Measurements from ENCODE around the gene DCAF5. TPM values are rescaled to one million over a fixed set of nuclear protein-coding genes. Genes with fewer than 3 reads are reported as not detected.

The DCAF5 gene
- total RNA-seq, 1 experiment from 2014 or later: 22.0 TPM

DNA sequence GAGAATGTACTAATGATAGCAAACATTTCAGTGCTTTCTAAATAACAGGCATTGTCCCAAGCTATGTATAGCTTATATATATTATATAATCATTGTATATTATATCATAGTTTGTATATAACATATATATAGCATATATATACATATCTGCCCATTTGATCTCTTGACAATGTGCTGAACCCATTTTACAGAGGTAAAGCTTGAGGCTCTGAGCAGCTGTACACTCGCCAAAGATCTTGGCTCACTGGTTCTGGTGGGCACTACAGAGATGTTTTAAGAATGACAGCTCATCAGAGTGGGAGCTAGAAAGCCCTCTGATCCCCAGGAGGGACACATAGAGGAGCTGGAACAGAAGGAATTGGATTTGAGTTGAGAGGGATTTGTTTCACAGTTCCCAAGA is 105.7 kb downstream of the DCAF5 start:
- TF ChIP-seq, protein P1, sequence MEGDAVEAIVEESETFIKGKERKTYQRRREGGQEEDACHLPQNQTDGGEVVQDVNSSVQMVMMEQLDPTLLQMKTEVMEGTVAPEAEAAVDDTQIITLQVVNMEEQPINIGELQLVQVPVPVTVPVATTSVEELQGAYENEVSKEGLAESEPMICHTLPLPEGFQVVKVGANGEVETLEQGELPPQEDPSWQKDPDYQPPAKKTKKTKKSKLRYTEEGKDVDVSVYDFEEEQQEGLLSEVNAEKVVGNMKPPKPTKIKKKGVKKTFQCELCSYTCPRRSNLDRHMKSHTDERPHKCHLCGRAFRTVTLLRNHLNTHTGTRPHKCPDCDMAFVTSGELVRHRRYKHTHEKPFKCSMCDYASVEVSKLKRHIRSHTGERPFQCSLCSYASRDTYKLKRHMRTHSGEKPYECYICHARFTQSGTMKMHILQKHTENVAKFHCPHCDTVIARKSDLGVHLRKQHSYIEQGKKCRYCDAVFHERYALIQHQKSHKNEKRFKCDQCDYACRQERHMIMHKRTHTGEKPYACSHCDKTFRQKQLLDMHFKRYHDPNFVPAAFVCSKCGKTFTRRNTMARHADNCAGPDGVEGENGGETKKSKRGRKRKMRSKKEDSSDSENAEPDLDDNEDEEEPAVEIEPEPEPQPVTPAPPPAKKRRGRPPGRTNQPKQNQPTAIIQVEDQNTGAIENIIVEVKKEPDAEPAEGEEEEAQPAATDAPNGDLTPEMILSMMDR (conservative IDR thresholded peaks at IDR 0.05; ENCODE audit: low read depth, low read length): no peak
- no peak for TF ChIP-seq EZH2 (IDR thresholded peaks at IDR 0.05; ENCODE audit: borderline replicate concordance, low read depth, low read length, poor library complexity, severe bottlenecking)
- POLR2A ChIA-PET (ENCODE audit: low non-redundant PET): no interaction called here
- intact Hi-C loops (cut with micrococcal nuclease; ENCODE audit: unreplicated experiment): no loop called here
- H3K27me3 ChIP-seq (replicated peaks; ENCODE audit: insufficient read depth, low read depth, low read length, poor library complexity): no peaks in the 10 kb centered on the region
- no TSS peak for BruUV-seq (replicated peaks)
- no peaks in the 10 kb centered on the region for H3K36me3 ChIP-seq (ENCODE audit: insufficient read depth, low read length, poor library complexity, severe bottlenecking)
- H3K4me3 ChIP-seq (ENCODE audit: low read depth, low read length, poor library complexity, severe bottlenecking): no peak overlapping the region
- H3K4me1 ChIP-seq (ENCODE audit: insufficient read depth, low read length, poor library complexity, severe bottlenecking): peaks cover 29% of the 10 kb centered on the region
- no peak for DNase-seq (ENCODE audit: low spot score)
- H3K9me3 ChIP-seq (ENCODE audit: low read depth, low read length, poor library complexity, severe bottlenecking): no peaks in the 10 kb centered on the region
- no peak overlapping the region for H3K27ac ChIP-seq (ENCODE audit: low read depth, low read length, poor library complexity, severe bottlenecking)
- CTCF ChIA-PET: no interaction called here

DNA sequence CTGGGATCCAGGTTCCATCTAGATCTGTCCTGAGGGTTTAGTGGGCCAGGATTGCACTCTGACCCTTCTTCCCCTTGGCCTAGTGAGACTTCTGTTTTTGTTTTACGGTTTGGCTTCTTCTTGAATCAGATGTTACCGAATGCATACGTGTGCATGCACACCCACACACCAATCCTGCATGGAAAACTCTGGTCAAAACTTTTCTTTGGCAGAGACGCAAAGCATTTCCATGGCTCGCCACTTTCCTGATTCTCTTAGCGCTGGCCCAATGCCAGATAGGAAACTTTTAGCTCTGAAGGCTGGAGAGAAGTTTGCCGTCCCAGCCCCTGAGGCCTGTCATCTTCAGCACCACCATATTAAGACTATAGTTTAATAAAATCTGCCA is 106.5 kb downstream of the DCAF5 start:
- no peak for TF ChIP-seq EZH2 (IDR thresholded peaks at IDR 0.05; ENCODE audit: borderline replicate concordance, low read depth, low read length, poor library complexity, severe bottlenecking)
- DNase-seq (ENCODE audit: low spot score): no peak
- Histone ChIP-seq H3K4me3 (ENCODE audit: low read depth, low read length, poor library complexity, severe bottlenecking) (no peak overlapping the region), H3K27me3 (replicated peaks; ENCODE audit: insufficient read depth, low read depth, low read length, poor library complexity) (no peaks in the 10 kb centered on the region), H3K9me3 (ENCODE audit: low read depth, low read length, poor library complexity, severe bottlenecking) (no peaks in the 10 kb centered on the region), H3K36me3 (ENCODE audit: insufficient read depth, low read length, poor library complexity, severe bottlenecking) (no peaks in the 10 kb centered on the region), H3K4me1 (ENCODE audit: insufficient read depth, low read length, poor library complexity, severe bottlenecking) (peaks cover 28% of the 10 kb centered on the region), H3K27ac (ENCODE audit: low read depth, low read length, poor library complexity, severe bottlenecking) (no peak overlapping the region)
- POLR2A ChIA-PET (ENCODE audit: low non-redundant PET): no interaction called here
- CTCF ChIA-PET: no interaction called here
- BruUV-seq (replicated peaks): no TSS peak
- intact Hi-C loops (cut with micrococcal nuclease; ENCODE audit: unreplicated experiment): no loop called here

DNA sequence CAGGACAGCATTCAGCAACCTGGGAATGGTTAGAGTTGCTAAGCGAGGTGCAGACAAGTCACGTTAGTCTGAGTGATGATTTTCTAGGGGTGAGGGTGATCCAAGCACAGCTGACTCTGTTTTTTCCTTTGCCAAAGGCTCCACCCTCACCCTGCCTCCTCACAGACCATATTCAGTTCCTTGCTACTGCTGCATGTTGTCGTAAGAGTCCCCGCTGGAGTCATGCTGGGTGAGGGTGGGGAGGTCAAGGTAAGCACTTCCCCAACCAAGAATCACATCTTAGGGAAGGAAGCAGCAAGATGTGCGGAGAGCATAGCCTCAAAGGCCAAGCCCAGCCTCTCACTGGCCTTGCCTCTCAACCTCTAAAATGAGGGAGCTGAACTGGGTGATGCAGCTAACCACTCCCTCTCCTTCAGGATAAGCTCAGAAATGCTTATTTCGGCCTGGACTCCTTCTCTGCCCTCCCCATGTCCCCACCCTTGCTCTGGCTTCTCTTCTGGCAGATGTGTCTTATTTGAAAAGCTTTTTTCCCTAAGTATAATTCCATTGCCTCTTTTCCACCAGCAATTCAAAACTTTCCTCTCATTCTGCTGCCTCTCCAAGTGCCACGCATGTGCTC is 107.0 kb downstream of the DCAF5 start:
- Histone ChIP-seq H3K36me3 (ENCODE audit: insufficient read depth, low read length, poor library complexity, severe bottlenecking) (no peaks in the 10 kb centered on the region), H3K4me3 (ENCODE audit: low read depth, low read length, poor library complexity, severe bottlenecking) (no peak overlapping the region), H3K27me3 (replicated peaks; ENCODE audit: insufficient read depth, low read depth, low read length, poor library complexity) (no peaks in the 10 kb centered on the region), H3K4me1 (ENCODE audit: insufficient read depth, low read length, poor library complexity, severe bottlenecking) (peaks cover 23% of the 10 kb centered on the region), H3K9me3 (ENCODE audit: low read depth, low read length, poor library complexity, severe bottlenecking) (no peaks in the 10 kb centered on the region), H3K27ac (ENCODE audit: low read depth, low read length, poor library complexity, severe bottlenecking) (no peak overlapping the region)
- DNase-seq (ENCODE audit: low spot score): no peak
- ChIA-PET POLR2A (ENCODE audit: low non-redundant PET) (no interaction called here), CTCF (no interaction called here)
- no peak for TF ChIP-seq EZH2 (IDR thresholded peaks at IDR 0.05; ENCODE audit: borderline replicate concordance, low read depth, low read length, poor library complexity, severe bottlenecking)
- TF ChIP-seq, protein P1 (conservative IDR thresholded peaks at IDR 0.05; ENCODE audit: low read depth, low read length): no peak
- intact Hi-C loops (cut with micrococcal nuclease; ENCODE audit: unreplicated experiment): no loop called here
- BruUV-seq (replicated peaks): no TSS peak

DNA sequence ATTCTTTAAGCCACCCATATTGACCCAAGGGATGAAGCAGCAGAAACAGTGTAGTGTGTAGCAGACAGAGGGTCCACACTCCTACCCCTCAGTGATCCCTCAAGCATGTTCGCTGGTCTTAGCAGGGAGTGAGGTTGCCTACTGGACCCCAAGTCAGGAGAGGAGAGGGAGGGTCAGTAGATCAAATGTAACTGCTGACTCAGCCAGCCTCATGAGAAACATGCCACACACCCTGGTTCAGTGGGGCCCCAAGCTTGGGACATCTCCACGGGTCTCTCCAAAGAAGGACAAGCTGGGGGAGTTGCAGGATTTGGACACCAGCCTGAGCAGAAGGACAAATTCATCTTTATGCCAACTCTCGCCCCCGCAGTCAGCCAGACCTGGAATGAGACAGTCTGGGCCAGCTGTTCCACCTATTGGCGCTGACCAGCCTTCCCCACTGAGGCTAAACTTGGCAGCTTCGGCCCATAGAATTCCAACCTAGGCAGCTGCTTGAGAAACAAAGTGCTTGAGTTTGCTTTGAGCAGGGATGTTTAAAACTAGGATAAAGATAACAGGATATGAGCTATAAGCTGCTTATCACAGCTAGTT is 107.9 kb downstream of the DCAF5 start:
- H3K36me3 ChIP-seq (ENCODE audit: insufficient read depth, low read length, poor library complexity, severe bottlenecking): no peaks in the 10 kb centered on the region
- POLR2A ChIA-PET (ENCODE audit: low non-redundant PET): no interaction called here
- peaks cover 15% of the 10 kb centered on the region for H3K4me1 ChIP-seq (ENCODE audit: insufficient read depth, low read length, poor library complexity, severe bottlenecking)
- no peaks in the 10 kb centered on the region for H3K9me3 ChIP-seq (ENCODE audit: low read depth, low read length, poor library complexity, severe bottlenecking)
- TF ChIP-seq, protein P1 (conservative IDR thresholded peaks at IDR 0.05; ENCODE audit: low read depth, low read length): no peak
- no peak for TF ChIP-seq EZH2 (IDR thresholded peaks at IDR 0.05; ENCODE audit: borderline replicate concordance, low read depth, low read length, poor library complexity, severe bottlenecking)
- H3K27me3 ChIP-seq (replicated peaks; ENCODE audit: insufficient read depth, low read depth, low read length, poor library complexity): no peaks in the 10 kb centered on the region
- no peak for DNase-seq (ENCODE audit: low spot score)
- CTCF ChIA-PET: no interaction called here
- no peak overlapping the region for H3K4me3 ChIP-seq (ENCODE audit: low read depth, low read length, poor library complexity, severe bottlenecking)
- H3K27ac ChIP-seq (ENCODE audit: low read depth, low read length, poor library complexity, severe bottlenecking): no peak overlapping the region
- intact Hi-C loops (cut with micrococcal nuclease; ENCODE audit: unreplicated experiment): no loop called here
- BruUV-seq (replicated peaks): no TSS peak

All from A673 (cell line).